MCF 10A (cell line): ENCODE measurements around the gene CD96. TPM values are rescaled to one million over a fixed set of nuclear protein-coding genes. Genes with fewer than 3 reads are reported as not detected.

Source experiments
- BruUV-seq: library from RNA; stranded (reverse); fragments of 400-500 nt; replicated peaks from 2 replicates; lab custom pipeline; 2021; lab: Mats Ljungman, UMichigan
- CTCF ChIA-PET: fragments of 300-600 bp; sonication (Branson Sonifier 250); formaldehyde crosslinking; extraction: SDS; loops from one replicate; lab custom pipeline; 2021; ENCODE audit warnings: antibody characterized with exemption, inconsistent platforms; lab: Yijun Ruan, JAX
- POLR2A ChIA-PET: fragments of 300-600, 350-650 bp; sonication (Branson Sonifier 250); formaldehyde crosslinking; extraction: SDS; loops from one replicate; lab custom pipeline; 2020; ENCODE audit warnings: antibody characterized with exemption, inconsistent platforms; lab: Yijun Ruan, JAX
- DNase-seq: peaks from one replicate; pipeline ENCODE4 v3.0.0-alpha.2; 2018; ENCODE audit not compliant: unreplicated experiment
- H3K27ac Mint-ChIP-seq: one replicate; pipeline ENCODE4 v1.8.0; 2022; ENCODE audit warnings: mild to moderate bottlenecking, low read depth, mixed read lengths; ENCODE audit not compliant: unreplicated experiment
- H3K27me3 Mint-ChIP-seq: one replicate; pipeline ENCODE4 v1.8.0; 2022; ENCODE audit warnings: mixed read lengths; ENCODE audit not compliant: insufficient read depth, unreplicated experiment
- H3K36me3 Mint-ChIP-seq: one replicate; pipeline ENCODE4 v1.8.0; 2022; ENCODE audit warnings: mild to moderate bottlenecking, moderate library complexity, mixed read lengths; ENCODE audit not compliant: insufficient read depth, unreplicated experiment
- H3K4me1 Mint-ChIP-seq: one replicate; pipeline ENCODE4 v1.8.0; 2022; ENCODE audit warnings: mixed read lengths; ENCODE audit not compliant: insufficient read depth, unreplicated experiment
- H3K4me3 Mint-ChIP-seq: one replicate; pipeline ENCODE4 v1.8.0; 2022; ENCODE audit warnings: mild to moderate bottlenecking, moderate library complexity, mixed read lengths; ENCODE audit not compliant: unreplicated experiment
- H3K9me3 Mint-ChIP-seq: one replicate; pipeline ENCODE4 v1.8.0; 2022; ENCODE audit warnings: mixed read lengths; ENCODE audit not compliant: unreplicated experiment
- CTCF ChIP-seq: fragments of 200-600 bp; IDR thresholded peaks from one replicate; pipeline ENCODE4 v1.8.0; 2022; ENCODE audit warnings: antibody characterized with exemption, mild to moderate bottlenecking; ENCODE audit not compliant: unreplicated experiment
- intact Hi-C: fragments of 100-400 bp; cut with micrococcal nuclease; formaldehyde crosslinking; loops from 2 replicates; pipeline ENCODE4 v1.14.1; 2022
- total RNA-seq: library from RNA; stranded (reverse); gene quantifications from 2 replicates; pipeline ENCODE4 v1.2.3, GENCODE V29; 2022

CD96 gene
- total RNA-seq, 1 experiment from 2014 or later: 0.09 TPM

GRCh38 chr3:111498022-111498421 is 44.0 kb upstream of the CD96 start:
- no peak for TF ChIP-seq CTCF
- Mint-ChIP-seq H3K4me1 (no peaks in the 10 kb centered on the region), H3K27me3 (no peaks in the 10 kb centered on the region), H3K36me3 (no peaks in the 10 kb centered on the region), H3K27ac (no peak overlapping the region), H3K9me3 (peaks cover 9% of the 10 kb centered on the region), H3K4me3 (no peak overlapping the region)
- DNase-seq: no peak
- intact Hi-C loops: no loop called here
- BruUV-seq: no TSS peak
- ChIA-PET CTCF (no interaction called here), POLR2A (no interaction called here)

- H3K9me3 Mint-ChIP-seq: peaks cover 18% of the 10 kb centered on the region
- H3K4me3 Mint-ChIP-seq: no peak overlapping the region
- DNase-seq: no peak
- intact Hi-C loops: no loop called here
- TF ChIP-seq CTCF: no peak
- no peaks in the 10 kb centered on the region for H3K27me3 Mint-ChIP-seq
- H3K27ac Mint-ChIP-seq: no peak overlapping the region
- H3K4me1 Mint-ChIP-seq: no peaks in the 10 kb centered on the region
- no peaks in the 10 kb centered on the region for H3K36me3 Mint-ChIP-seq
- POLR2A ChIA-PET: no interaction called here
- no TSS peak for BruUV-seq
- CTCF ChIA-PET: interaction anchor here (1.2 kb wide), 1 partner anchor 25 kb away, joined by 3 read pairs; no protein-coding TSS in a partner anchor
These were observed 35.6 kb upstream of the CD96 start for GRCh38 chr3:111506435-111506834.

- BruUV-seq: no TSS peak
These were observed 32.7 kb upstream of the CD96 start for GRCh38 chr3:111509308-111509707.

GRCh38 chr3:111517801-111518200 is 24.2 kb upstream of the CD96 start:
- H3K4me1 Mint-ChIP-seq: no peaks in the 10 kb centered on the region

More at GRCh38 chr3:111509308-111509707, 32.7 kb upstream of the CD96 start:
- Mint-ChIP-seq H3K9me3 (peaks cover 18% of the 10 kb centered on the region), H3K36me3 (no peaks in the 10 kb centered on the region), H3K4me1 (no peaks in the 10 kb centered on the region), H3K27ac (no peak overlapping the region), H3K4me3 (no peak overlapping the region), H3K27me3 (no peaks in the 10 kb centered on the region)
- TF ChIP-seq CTCF: no peak
- peak; percentile 85 for DNase-seq
- intact Hi-C loops: no loop called here
- POLR2A ChIA-PET: no interaction called here
- CTCF ChIA-PET: interaction anchor here (0.7 kb wide), 1 partner anchor 146 kb away, joined by 3 read pairs; no protein-coding TSS in a partner anchor

More at GRCh38 chr3:111517801-111518200, 24.2 kb upstream of the CD96 start:
- no TSS peak for BruUV-seq
- no peaks in the 10 kb centered on the region for H3K27me3 Mint-ChIP-seq
- no peak for TF ChIP-seq CTCF
- CTCF ChIA-PET: no interaction called here
- H3K27ac Mint-ChIP-seq: no peak overlapping the region
- POLR2A ChIA-PET: interaction anchor here (0.5 to 0.6 kb wide), 2 partner anchors 10 to 1922 kb away, joined by 3 to 4 read pairs; no protein-coding TSS in a partner anchor
- H3K4me3 Mint-ChIP-seq: no peak overlapping the region
- DNase-seq: no peak
- H3K36me3 Mint-ChIP-seq: no peaks in the 10 kb centered on the region
- H3K9me3 Mint-ChIP-seq: no peaks in the 10 kb centered on the region
- intact Hi-C loops: no loop called here
